Stimulated activated CD8-positive, alpha-beta memory T cell treated with anti-CD3 and anti-CD28 coated beads, Interleukin-15, amount 100 ng/mL, for 48 hours (primary cell): ENCODE measurements around the gene TAF1.
"Not testable (repeated sequence)": the region's sequence is repeated elsewhere in the genome, so short reads cannot be mapped to it uniquely, and the experiment has no call there.

Source experiments
- DNase-seq, 2 donors: peaks; one replicate each; pipeline ENCODE4 v3.0.0-alpha.2; 2020; ENCODE audit warnings: low read depth in 2 of 2

The TAF1 gene

DNA sequence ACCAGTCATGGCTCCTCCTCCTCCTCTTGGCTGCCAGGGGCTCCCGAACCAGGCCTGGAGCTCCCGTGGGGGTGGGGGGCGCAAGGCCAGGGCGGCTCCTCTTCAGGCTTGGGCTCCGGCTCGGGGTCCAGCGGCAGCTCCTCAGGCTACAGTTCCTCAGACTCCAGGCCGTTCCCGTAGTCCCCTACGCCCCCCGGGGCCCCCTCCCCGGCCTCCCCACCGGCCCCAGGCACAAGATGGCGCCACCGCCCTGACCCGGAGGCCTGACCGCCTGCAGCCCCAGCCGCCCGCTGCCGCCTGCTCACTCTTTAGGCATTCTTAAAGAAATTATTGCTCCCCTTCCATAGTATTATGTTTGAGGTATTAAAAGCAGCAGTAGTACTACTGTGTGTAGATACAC, 54.5 kb downstream of the TAF1 start:
- no peak for DNase-seq

GRCh38 chrX:71432733-71433132, 66.6 kb downstream of the TAF1 start:
- DNase-seq, result no peak

DNA sequence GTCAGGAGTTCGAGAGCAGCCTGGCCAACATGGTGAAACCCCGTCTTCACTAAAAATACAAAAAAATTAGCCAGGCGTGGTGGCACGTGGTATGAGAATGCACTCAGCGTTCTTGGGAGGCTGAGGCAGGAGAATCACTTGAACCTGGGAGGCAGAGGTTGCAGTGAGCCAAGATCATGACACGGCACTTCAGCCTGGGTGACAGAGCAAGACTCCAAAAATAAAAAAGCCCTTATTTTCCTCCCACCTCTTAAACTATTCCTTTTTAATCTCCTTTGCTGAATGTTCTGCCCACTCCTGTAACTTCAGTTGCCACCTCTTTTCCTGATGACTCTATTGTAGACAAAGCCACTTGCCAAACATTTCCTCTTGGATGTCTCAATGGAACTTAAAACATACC, 72.6 kb downstream of the TAF1 start:
- DNase-seq, result no peak

GRCh38 chrX:71439420-71439819, 73.3 kb downstream of the TAF1 start:
- DNase-seq, result no peak

- no peak for DNase-seq
Observed at GRCh38 chrX:71439896-71440295, 73.7 kb downstream of the TAF1 start.

GRCh38 chrX:71440401-71440800, 74.2 kb downstream of the TAF1 start:
- DNase-seq, result no peak

DNA sequence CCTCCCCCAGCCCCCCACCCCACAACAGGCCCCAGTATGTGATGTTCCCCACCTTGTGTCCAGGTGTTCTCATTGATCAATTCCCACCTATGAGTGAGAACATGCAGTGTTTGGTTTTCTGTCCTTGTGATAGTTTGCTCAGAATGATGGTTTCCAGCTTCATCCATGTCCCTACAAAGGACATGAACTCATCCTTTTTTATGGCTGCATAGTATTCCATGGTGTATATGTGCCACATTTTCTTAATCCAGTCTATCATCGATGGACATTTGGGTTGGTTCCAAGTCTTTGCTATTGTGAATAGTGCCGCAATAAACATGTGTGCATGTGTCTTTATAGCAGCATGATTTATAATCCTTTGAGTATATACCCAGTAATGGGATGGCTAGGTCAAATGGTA, 75.7 kb downstream of the TAF1 start:
- DNase-seq, result not testable (repeated sequence)

DNA sequence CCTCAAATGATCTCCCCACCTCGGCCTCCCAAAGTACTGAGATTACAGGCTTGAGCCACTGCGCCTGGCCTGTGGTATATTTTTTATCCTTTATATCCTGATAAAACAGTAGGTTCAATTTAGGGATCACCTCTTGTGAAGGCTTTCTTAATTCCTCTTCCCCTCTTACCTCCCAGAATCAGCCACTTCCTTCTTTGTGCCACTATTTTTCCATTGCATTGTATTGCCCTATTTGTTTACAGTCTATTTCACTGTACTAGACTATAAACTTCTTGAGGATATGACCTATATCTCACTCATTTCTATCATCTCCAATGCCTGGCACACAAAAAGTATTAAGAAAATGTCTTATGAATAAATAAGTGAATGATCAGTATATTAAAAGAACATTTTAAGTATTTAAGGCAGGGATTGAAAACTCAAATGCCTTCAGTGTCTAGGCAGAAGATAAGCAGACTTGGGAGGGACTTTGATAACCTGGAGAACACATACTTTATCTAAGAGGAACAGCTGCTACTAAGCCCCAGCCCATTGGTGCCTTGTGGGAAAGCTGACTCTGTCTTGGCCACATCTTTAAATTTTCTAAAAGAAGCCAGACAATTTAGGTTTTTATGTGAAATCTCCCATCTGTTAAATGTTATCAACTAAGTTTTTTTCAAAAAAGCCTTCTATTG, 84.4 kb downstream of the TAF1 start:
- DNase-seq, result no peak

GRCh38 chrX:71451518-71451917, 85.4 kb downstream of the TAF1 start:
- not testable (repeated sequence) for DNase-seq

DNA sequence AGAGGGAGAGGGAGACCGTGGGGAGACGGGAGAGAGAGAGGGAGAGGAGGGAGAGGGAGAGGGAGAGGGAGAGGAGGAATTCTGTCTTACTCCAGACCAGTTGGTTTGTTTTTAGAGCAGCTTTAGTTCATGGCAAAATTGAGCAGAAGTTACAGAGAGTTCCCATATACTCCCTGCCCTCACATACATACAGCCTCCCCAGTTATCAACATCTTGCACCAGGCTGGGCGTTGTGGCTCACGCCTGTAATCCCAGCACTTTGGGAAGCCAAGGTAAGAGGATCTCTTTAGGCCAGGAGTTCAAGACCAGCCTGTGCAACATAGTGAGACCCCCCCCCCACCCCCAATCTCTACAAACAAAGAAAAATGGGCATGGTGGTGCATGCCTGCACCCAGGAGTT, 86.9 kb downstream of the TAF1 start:
- no peak for DNase-seq

DNA sequence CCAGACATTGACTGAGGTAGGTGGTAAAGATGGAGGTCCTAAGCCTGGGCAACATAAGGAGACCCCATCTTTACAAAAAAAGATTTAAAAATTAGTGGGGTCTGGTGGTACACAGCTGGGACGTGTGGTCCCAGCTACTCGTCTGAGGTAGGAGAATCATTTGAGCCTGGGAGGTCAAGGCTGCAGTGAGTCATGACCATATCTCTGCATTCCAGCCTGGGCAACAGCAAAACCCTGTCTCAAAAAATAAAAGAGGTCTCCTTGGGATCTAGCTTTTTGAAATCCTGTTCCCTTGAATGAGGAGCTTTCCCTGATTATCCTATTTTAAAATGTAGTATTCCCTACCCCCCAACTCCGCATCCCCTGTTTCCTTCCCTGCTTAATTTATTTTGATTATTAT, 88.1 kb downstream of the TAF1 start:
- DNase-seq, result no peak

GRCh38 chrX:71458866-71459265, 92.7 kb downstream of the TAF1 start:
- DNase-seq, result no peak

DNA sequence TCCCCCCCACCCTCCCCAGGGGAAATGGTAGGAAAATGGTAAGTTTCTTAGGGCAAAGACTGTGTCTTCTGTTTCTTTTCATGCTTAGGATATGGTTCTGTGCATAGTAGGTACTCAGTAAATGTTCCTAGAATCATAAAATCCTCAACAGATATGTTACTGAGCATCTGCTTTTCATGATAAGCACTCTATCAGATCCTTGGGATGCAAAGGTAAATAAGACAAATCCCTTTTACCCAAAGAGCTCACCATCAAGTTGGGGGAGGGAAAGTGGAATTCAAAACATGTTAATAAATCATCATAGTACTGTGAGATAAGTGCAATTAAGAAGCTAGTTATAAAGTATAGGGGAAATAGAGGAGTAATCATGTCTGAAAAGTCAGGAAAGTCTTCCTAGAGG, 98.8 kb downstream of the TAF1 start:
- DNase-seq, result no peak

DNA sequence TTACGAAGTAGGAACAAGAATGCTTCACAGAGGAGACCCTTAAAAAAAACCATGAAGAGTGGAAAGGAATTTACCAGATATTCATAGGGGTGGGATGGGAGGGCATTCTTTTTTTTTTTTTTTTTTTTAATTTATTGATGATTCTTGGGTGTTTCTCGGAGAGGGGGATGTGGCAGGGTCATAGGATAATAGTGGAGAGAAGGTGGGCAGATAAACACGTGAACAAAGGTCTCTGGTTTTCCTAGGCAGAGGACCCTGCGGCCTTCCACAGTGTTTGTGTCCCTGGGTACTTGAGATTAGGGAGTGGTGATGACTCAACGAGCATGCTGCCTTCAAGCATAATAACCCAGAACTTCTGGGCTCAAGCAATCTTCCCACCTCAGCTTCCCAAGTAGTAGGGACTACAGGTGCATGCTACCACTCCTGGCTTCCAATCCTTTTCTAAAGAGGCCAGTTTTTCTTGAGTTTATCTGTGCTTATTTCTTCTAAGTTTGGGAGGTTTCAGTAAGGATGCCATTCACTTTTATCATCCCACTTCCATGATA, 100.9 kb downstream of the TAF1 start:
- DNase-seq, result no peak

- DNase-seq, result no peak
Observed at GRCh38 chrX:71475785-71476540, 109.8 kb downstream of the TAF1 start.

DNA sequence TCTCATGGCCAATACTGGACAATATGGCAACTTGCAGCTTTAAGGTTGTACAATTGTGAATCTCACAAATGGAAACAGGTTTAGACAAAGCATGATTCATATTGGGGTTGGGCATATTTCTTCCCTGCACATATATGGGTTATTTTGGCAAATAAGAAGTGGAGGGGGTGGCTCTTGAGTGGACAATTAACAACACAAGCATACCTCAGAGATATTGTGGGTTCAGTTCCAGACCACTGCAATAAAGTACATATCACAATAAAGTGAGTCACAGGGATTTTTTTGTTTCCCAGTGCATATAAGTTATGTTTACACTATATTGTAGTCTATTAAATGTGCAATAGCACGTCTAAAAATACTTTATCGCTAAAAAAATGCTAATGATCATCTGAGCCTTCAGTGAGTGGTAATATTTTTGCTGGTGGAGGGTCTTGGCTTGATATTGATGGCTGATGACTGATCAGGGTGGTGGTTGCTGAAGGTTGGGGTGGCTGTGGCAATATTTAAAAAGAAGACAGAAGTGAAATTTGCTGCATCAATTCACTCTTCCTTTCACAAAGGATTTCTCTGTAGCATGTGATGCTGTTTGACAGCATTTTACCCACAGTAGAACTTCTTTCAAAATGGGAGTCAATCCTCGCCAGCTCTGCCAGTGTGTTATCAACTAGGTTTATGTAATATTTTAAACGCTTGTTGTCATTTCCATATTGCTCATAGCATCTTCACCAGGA, 116.2 kb downstream of the TAF1 start:
- no peak for DNase-seq

GRCh38 chrX:71487814-71488213, 121.7 kb downstream of the TAF1 start:
- DNase-seq, result no peak

DNA sequence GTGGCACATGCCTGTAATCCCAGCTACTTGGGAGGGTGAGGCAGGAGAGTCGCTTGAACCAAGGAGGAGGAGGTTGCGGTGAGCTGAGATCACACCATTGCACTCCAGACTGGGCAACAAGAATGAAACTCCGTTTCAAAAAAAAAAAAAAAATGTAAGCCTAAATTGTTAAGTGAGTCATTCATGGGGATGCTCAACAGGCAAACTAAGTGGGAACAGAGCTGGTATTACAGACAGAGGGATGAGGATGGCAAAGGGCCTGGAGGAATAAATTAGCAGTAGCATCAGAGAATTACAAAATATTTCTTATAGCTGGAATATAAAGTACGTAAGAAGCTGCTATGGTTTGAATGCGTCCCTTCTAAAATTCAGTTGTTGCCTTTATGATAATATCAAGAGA, 123.4 kb downstream of the TAF1 start:
- DNase-seq, result no peak

DNA sequence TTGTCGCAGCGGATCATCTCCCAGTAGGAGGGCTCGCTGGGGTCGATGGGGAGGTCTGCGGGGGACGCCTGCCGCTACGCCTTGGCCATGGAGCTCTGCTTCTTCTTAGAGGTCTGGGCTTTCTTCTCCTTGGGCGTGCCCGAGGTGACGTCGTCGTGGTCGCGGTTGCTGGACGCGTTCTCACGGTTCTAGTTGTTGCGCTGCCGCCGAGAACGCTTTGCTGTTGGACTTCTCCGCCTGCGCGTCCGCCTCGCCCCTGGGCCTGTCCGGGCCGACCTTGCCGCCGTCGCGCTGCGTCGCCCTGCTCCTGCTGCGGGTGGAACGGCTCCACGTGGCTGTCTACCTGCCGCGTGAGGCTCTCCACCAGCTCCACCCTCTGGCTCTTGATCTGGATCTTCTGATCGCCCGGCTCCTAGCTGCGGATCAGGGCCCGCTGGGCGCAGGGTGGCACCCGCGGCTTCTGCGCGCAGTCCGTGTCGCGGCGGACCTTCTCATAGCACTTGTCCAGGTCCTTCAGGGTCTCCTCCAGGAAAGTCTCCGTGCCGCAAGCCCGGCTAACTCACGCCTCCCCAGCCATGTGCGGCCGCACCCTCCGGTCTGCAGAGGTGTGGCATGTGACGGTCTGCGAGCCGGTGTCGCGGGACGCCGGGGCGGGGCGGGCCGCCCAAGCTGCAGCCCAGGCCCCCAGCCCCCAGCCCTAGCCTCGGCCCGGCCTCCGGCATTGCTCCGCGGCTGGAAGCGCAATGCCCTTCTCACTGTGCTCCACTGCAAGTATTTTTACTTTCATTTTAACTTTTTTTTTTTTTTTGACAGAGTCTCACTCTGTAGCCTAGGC, 126.3 kb downstream of the TAF1 start:
- DNase-seq, result peak; percentile 31 to 32

GRCh38 chrX:71493111-71493613, 127.0 kb downstream of the TAF1 start:
- no peak for DNase-seq

GRCh38 chrX:71495979-71496378, 129.8 kb downstream of the TAF1 start:
- not testable (repeated sequence) for DNase-seq
